ENCODE data around the gene FAM124B. TPM values are rescaled to one million over a fixed set of nuclear protein-coding genes. Genes with fewer than 3 reads are reported as not detected.

FAM124B gene
- polyA plus RNA-seq, 3 donors: 1.8 to 2.1 (median 2.0) TPM

- H3K4me2 ChIP-seq (replicated peaks; ENCODE audit: extremely low read depth, low read length, poor library complexity, severe bottlenecking): no peak overlapping the region
- no peaks in the 10 kb centered on the region for H3K4me1 ChIP-seq (ENCODE audit: control insufficient read depth in 1 of 2, insufficient read depth in 2 of 2, low read length in 2 of 2)
- H3K27ac ChIP-seq (ENCODE audit: low read depth in 1 of 2, low read length in 2 of 2): no peak overlapping the region
- H3K36me3 Mint-ChIP-seq: no peaks in the 10 kb centered on the region
- no peak overlapping the region for H3K9ac ChIP-seq (ENCODE audit: insufficient read depth, low read length, poor library complexity, severe bottlenecking)
- WGBS (ENCODE audit: insufficient coverage): 88% methylated on average over 3 of the region's 3 CpGs
- H3K9me3 ChIP-seq (replicated peaks in 1 of 2; ENCODE audit: control insufficient read depth in 1 of 2, insufficient read depth in 1 of 2, low read length in 2 of 2): no peaks in the 10 kb centered on the region
- peaks cover 0 to 10% (median 5%) of the 10 kb centered on the region in 3 donors for H3K27me3 Mint-ChIP-seq (ENCODE audit: low read depth in 3 of 3)
- intact Hi-C loops (cut with micrococcal nuclease): no loop called here
- TF ChIP-seq CTCF (IDR thresholded peaks at IDR 0.05): no peak
- H3K27ac Mint-ChIP-seq: no peak overlapping the region
- DNase-seq: no peak
- H3K9me3 Mint-ChIP-seq: peaks cover 0 to 2% (median 0%) of the 10 kb centered on the region in 7 donors
- H3K4me3 Mint-ChIP-seq: no peak overlapping the region
- H3K79me2 ChIP-seq (ENCODE audit: insufficient read depth, low read length): no peaks in the 10 kb centered on the region
- peak overlapping the region; percentile 6 for H2AFZ ChIP-seq (ENCODE audit: insufficient read depth, low read depth, low read length, poor library complexity, severe bottlenecking)
- H3K4me3 ChIP-seq (replicated peaks in 1 of 3; ENCODE audit: low read depth in 2 of 3, low read length in 3 of 3): no peak overlapping the region
- no peaks in the 10 kb centered on the region for H3K4me1 Mint-ChIP-seq
- no peaks in the 10 kb centered on the region for H3K27me3 ChIP-seq (ENCODE audit: control insufficient read depth in 2 of 2, insufficient read depth in 2 of 2, low read length in 2 of 2)
- H3K36me3 ChIP-seq (replicated peaks in 1 of 2; ENCODE audit: control insufficient read depth in 1 of 2, insufficient read depth in 2 of 2, low read length in 2 of 2): no peaks in the 10 kb centered on the region
- H4K20me1 ChIP-seq (ENCODE audit: insufficient read depth, low read length): no peaks in the 10 kb centered on the region
Observed at GRCh38 chr2:224328798-224329197, 73.1 kb downstream of the FAM124B start.

Other genes with a start within 250 kb of the FAM124B start
- 10 to 100 TPM; 12.3 to 28.7 (median 12.9) TPM for gene CUL3, start 183.3 kb upstream of the FAM124B start, polyA plus RNA-seq